IPS DF 6.9 (cell line): Measurements from ENCODE around the gene ZFYVE21.

Experiments
- DNase-seq: peaks from one replicate; pipeline ENCODE4 v3.0.0-alpha.2; 2013; ENCODE audit warnings: low read depth, low spot score
- H3K27ac ChIP-seq: one replicate; pipeline ENCODE4 v1.5.1; 2013; ENCODE audit warnings: low read length, control low read depth
- H3K27me3 ChIP-seq: 2 replicates; pipeline ENCODE4 v1.6.1; 2013; ENCODE audit warnings: mild to moderate bottlenecking, low read length; ENCODE audit not compliant: control insufficient read depth, insufficient read depth
- H3K36me3 ChIP-seq: 2 replicates; pipeline ENCODE4 v1.6.1; 2013; ENCODE audit warnings: low read length; ENCODE audit not compliant: control insufficient read depth, insufficient read depth
- H3K4me1 ChIP-seq: 2 replicates; pipeline ENCODE4 v1.6.1; 2013; ENCODE audit warnings: low read length; ENCODE audit not compliant: control insufficient read depth, insufficient read depth
- H3K4me3 ChIP-seq: 2 replicates; pipeline ENCODE4 v1.5.1; 2013; ENCODE audit warnings: mild to moderate bottlenecking, low read length
- H3K9me3 ChIP-seq: 2 replicates; pipeline ENCODE4 v1.6.1; 2013; ENCODE audit warnings: low read length, inconsistent platforms; ENCODE audit not compliant: control insufficient read depth, insufficient read depth
- WGBS: extraction: QIAGEN DNeasy Blood & Tissue Kit; methylation state at CpG from one replicate; pipeline ENCODE4 v1.1.7; 2013; ENCODE audit warnings: mixed read lengths, missing lambda C conversion rate; ENCODE audit not compliant: insufficient read length, insufficient coverage; 5-methylcytosine and 5-hydroxymethylcytosine counted together

The ZFYVE21 gene

DNA sequence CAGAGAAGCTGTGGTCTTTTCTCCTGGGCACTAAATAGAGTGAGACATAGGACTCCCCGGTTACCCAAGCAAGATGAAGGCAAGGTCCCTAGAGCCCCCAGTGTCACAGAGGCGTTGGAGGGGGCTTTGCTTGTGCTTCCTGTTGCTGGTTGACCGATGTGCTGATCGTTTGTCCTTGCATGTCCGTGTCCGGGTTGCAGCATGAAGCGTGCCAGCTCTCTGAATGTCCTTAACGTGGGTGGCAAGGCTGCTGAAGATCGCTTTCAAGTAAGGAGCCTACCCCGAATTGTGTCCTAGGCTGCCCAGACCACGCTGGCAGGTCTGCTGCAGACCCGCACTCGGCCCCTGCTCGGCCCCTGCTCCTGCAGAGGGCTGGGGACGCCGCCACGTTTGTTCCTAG is 23.5 kb upstream of the ZFYVE21 start:
- no peaks in the 10 kb centered on the region for H3K9me3 ChIP-seq
- no peak overlapping the region for H3K4me3 ChIP-seq
- no peaks in the 10 kb centered on the region for H3K27me3 ChIP-seq
- no peaks in the 10 kb centered on the region for H3K4me1 ChIP-seq
- peaks cover 11% of the 10 kb centered on the region for H3K36me3 ChIP-seq
- DNase-seq = no peak
- WGBS = no CpG with 5 or more reads among the region's 17 CpGs
- H3K27ac ChIP-seq = no peak overlapping the region

DNA sequence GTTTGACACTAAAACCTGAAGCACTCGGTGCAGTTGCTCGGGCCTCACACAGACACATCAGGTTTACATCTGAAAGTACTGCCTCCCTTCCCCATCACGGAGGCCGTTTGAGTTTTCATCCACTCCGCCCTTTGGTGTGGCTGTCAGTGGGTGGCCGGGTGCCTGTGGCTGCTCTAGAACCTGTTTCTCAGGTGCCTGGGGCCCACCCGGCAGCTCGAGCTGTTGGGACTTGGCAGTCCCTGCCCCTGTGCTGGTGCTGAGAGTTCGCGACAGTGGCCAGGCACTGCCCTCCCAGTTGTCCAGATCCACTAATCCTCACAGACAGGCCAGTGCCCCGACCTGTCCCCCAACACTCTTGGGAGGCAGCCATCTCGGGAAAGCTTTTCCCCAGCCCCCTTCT is 22.7 kb upstream of the ZFYVE21 start:
- Histone ChIP-seq H3K4me3 (no peak overlapping the region), H3K27me3 (no peaks in the 10 kb centered on the region), H3K9me3 (no peaks in the 10 kb centered on the region), H3K36me3 (peaks cover 16% of the 10 kb centered on the region), H3K4me1 (no peaks in the 10 kb centered on the region), H3K27ac (no peak overlapping the region)
- no peak for DNase-seq
- WGBS = no CpG with 5 or more reads among the region's 12 CpGs

DNA sequence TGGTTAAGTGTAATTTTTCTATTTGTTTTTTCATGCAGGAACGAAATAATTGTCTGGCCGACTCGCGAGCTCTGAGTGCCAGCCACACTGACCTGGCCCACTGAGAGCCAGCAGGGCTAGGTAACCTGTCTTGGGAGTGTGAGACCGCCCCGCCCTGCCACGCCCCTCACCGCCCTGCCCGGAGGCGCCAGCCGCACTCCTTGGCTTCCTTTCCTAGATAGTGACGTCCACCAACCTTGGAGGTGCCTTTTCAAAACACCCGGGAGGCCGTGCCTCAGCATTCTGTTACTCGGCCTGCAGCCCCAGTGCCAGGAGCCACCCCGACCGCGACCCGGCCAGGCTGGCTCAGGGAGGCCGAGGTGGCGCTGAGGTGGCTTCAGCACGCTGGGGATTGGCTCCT is 22.1 kb upstream of the ZFYVE21 start:
- no peak for DNase-seq
- Histone ChIP-seq H3K4me1 (no peaks in the 10 kb centered on the region), H3K27ac (no peak overlapping the region), H3K4me3 (no peak overlapping the region), H3K27me3 (no peaks in the 10 kb centered on the region), H3K9me3 (no peaks in the 10 kb centered on the region), H3K36me3 (peaks cover 19% of the 10 kb centered on the region)
- WGBS = no CpG with 5 or more reads among the region's 22 CpGs

DNA sequence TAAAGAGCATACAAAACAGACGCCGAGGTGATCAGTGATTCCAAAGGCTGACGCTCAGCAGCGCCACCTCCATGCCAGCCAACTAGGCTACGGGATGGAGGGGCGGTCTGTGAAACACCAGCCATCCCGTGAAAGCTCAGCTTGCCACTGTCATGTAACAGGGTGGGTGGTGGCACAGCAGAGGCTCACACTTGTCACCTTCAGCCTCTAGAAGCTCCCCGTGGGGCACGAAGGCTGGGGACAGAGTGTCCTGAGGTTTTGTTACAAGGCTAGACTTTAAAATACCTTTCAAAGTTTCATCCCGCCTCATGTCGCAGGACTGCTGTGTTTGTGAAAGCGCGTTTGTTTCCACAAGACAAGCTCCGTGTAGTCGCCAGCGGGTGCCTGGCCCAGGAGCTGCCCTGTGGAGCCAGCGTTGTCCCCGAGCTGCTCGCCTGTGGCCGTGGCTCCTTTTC is 21.0 kb upstream of the ZFYVE21 start:
- Histone ChIP-seq H3K4me1 (no peaks in the 10 kb centered on the region), H3K27me3 (no peaks in the 10 kb centered on the region), H3K4me3 (no peak overlapping the region), H3K27ac (no peak overlapping the region), H3K36me3 (peaks cover 28% of the 10 kb centered on the region), H3K9me3 (no peaks in the 10 kb centered on the region)
- DNase-seq = no peak
- no CpG with 5 or more reads among the region's 20 CpGs for WGBS

DNA sequence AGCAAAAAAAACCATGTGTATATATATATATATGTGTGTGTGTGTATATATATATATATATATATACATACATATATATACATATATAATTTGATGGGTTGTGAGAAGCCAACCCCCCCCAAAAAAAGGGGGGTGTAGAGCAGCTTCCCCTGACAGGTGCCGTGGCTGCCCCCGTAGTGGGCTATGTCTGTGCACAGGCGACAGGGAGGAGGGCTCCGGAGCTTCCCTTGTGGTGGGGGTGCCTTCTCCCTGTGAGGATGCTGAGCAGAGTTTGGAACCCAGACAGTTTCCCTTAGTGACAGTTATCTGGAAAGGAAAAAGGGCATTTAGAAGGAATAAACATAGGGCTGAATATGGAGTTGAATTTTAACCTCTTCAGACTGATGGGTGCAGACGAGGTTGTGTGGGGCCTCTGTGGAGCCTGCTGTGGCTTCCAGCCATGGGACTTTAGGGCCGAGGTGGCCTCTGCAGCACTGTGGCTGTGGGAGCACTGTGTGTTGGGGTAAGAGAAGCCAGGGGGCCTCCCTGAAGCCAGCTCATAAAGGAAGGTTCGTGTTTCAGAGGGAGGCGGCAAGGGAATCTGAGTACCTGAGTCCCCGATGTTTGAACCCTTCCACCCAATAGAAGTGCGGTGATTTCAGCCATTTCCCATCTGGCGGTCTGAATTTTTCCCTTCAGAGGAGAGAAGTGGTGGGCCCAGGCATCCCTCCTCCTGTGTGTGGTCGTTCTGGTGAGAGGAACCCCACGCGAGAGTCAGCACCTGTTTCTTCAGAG is 20.1 kb upstream of the ZFYVE21 start:
- Histone ChIP-seq H3K4me3 (no peak overlapping the region), H3K27ac (no peak overlapping the region), H3K27me3 (no peaks in the 10 kb centered on the region), H3K9me3 (no peaks in the 10 kb centered on the region), H3K36me3 (peaks cover 36% of the 10 kb centered on the region), H3K4me1 (no peaks in the 10 kb centered on the region; the same call in 1 of the 2 replicates)
- WGBS = no CpG with 5 or more reads among the region's 14 CpGs
- no peak for DNase-seq

DNA sequence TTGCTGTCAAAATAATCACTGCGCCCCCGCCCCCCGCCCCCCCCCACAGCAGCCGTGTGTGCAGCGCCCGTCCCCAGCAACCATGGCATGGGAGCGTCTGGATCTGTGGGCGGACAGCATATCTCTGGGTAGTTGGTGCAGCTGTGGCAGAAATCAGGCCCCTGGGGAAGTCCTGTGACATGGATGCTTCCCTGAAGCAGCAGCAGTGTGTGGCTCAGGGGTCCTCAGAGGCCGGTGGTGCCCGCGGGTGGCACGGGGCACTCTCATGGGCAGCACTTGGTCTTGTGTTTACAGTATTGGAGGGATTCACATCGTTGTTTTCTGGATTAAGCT is 19.6 kb upstream of the ZFYVE21 start:
- peaks cover 38% of the 10 kb centered on the region for H3K36me3 ChIP-seq
- no peak for DNase-seq
- no peaks in the 10 kb centered on the region for H3K9me3 ChIP-seq
- no peaks in the 10 kb centered on the region for H3K27me3 ChIP-seq
- H3K4me1 ChIP-seq = no peaks in the 10 kb centered on the region; the same call in 1 of the 2 replicates
- no CpG with 5 or more reads among the region's 13 CpGs for WGBS
- H3K4me3 ChIP-seq = no peak overlapping the region; the same call in 1 of the 2 replicates
- H3K27ac ChIP-seq = no peak overlapping the region

DNA sequence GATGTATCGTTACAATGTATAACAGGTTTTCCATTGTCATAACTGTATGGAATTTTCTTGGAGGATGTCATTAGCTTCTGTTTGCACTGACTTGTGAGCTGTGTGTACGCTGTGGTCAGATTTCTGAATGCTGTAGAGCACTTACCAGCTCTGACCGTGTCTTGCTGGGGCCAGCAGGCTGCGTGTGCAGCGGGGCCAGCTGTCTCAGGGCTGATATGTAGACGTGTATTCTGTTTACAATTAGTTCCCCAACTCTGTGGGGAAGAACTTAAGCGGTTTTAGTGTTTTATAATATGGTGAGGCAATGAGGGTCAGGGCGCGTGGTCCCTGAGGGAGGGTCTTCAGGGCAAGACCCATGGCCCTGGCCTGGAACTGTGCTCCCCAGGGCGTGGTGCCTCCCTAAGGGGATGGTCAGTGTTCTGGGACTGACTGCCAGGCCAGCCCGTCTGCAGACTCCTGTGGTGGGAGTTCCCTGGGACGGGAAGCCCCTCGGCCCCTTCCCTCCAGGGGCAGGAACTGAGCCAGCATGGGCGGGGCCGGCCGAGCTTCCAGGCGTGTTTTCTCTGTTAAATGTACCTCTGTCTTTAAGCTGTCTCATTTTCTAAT is 19.0 kb upstream of the ZFYVE21 start:
- H3K36me3 ChIP-seq = peaks cover 38% of the 10 kb centered on the region
- WGBS = no CpG with 5 or more reads among the region's 17 CpGs
- H3K27me3 ChIP-seq = no peaks in the 10 kb centered on the region
- H3K27ac ChIP-seq = no peak overlapping the region
- H3K4me1 ChIP-seq = no peaks in the 10 kb centered on the region; the same call in 1 of the 2 replicates
- DNase-seq = no peak
- H3K4me3 ChIP-seq = no peak overlapping the region
- H3K9me3 ChIP-seq = no peaks in the 10 kb centered on the region

DNA sequence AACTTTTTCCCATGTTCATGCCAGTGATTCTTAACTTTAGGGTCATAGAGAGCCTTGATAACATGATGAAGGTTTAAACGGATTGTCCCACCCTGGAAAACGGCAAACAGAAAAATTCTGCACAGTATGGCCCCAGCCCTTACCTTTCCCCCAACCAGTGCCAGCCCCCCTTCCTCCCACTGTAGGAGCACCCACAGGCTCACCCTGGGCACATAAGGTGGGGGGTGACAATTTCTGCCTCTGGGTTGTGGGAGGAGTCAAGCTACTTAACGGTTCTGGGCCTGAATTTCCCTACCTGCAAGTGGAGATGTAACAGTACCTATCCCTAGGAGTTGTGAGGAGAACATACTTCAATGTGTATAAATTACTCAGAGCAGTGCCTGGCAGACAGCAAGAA is 18.4 kb upstream of the ZFYVE21 start:
- Histone ChIP-seq H3K36me3 (peaks cover 42% of the 10 kb centered on the region), H3K27ac (no peak overlapping the region)
- DNase-seq = no peak

DNA sequence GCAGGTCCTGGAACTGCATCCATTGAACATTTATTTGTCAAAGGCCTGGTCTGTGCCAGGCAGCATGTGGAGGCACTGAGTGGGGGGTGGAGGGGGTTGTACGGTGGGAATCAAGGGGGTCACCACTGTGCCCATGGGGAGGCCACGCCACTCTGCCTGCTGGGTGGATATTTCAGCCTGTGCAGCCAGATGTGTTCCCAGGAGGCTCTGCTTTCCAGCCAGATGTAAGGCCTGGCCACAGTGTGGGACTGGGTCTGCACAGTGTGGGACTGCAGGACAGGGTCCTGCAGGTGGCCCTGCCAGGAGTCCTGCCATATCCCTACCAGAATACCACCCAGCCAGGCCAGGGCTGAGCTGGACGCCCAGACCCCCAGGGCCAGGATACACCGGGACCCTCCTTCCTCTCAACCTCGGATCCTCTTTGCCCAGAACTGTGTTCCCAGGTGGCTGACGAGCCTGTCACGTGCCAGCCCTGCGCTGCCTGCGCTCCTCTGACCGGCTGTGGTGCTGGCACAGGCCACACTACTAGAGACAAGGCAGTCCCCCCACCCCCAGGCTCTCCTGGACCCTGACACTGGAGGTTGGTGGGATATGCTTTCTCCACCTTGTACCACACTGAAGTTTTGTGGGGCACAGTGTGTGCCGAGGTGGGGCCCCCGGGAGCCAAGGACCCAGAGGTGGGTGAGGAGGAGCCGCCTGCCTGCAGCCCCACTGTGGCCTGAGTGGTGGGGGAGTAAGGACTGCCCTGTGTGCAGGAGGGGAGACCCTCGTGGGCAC is 17.8 kb upstream of the ZFYVE21 start:
- Histone ChIP-seq H3K36me3 (peaks cover 47% of the 10 kb centered on the region), H3K4me3 (no peak overlapping the region), H3K27me3 (no peaks in the 10 kb centered on the region), H3K27ac (no peak overlapping the region), H3K4me1 (no peaks in the 10 kb centered on the region; the same call in 1 of the 2 replicates), H3K9me3 (no peaks in the 10 kb centered on the region)
- WGBS = no CpG with 5 or more reads among the region's 14 CpGs
- no peak for DNase-seq

More for the DNA sequence above, 18.4 kb upstream of the ZFYVE21 start:
- H3K4me1 ChIP-seq = no peaks in the 10 kb centered on the region; the same call in 1 of the 2 replicates
- H3K27me3 ChIP-seq = no peaks in the 10 kb centered on the region
- no CpG with 5 or more reads among the region's 3 CpGs for WGBS
- H3K4me3 ChIP-seq = no peak overlapping the region
- H3K9me3 ChIP-seq = no peaks in the 10 kb centered on the region

DNA sequence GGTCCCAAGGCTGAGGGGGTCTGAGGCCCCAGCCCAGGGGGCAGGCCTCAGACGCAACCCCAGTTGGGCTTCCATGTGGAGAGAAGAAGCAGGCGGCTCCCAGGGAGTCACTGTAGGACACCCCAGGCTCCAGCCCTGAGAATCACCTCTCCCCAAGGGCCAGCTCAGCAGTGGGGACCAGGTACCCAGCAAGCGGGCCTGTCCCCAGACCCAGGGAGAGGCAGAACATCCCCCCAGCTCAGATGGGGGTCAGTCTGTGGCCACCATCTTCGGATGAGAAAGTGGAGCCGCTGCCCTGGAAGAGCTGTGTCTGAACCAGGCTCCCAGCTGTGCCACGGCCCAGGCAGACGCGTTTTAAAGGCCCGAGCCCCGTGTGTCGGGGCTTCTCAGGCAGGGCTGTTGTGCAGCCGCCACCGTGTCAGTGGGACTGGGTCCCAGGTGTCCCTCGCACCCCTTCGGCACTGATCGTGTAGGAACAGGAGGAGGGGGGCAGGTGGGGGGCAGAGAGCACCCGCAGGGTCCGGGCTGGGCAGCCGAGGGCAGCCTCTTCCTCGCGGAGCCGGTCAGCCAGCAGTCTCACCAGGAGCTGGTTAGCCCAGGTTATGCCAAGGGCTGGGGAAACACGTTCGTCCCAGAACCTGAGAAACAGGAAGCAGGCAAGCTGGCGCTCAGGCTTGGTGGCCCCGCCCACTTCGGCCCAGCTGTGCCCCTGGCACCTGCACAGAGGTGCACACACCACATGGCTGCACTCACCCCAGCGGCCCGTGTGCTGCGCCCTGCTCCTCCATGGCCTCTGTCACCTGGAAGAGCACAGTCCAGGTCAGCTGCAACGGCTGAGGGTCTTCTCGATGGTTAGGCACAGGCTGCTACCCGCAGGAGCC is 17.0 kb upstream of the ZFYVE21 start:
- Histone ChIP-seq H3K9me3 (no peaks in the 10 kb centered on the region), H3K36me3 (peaks cover 50% of the 10 kb centered on the region), H3K4me3 (no peak overlapping the region), H3K4me1 (no peaks in the 10 kb centered on the region; the same call in 1 of the 2 replicates), H3K27ac (no peak overlapping the region), H3K27me3 (no peaks in the 10 kb centered on the region)
- no peak for DNase-seq
- no CpG with 5 or more reads among the region's 33 CpGs for WGBS
